H9 (cell line): Measurements from ENCODE around the gene ATP4A. TPM values are rescaled to one million over a fixed set of nuclear protein-coding genes. Genes with fewer than 3 reads are reported as not detected.

Source experiments
- DNase-seq: peaks from one replicate; pipeline ENCODE4 v3.0.0-alpha.2; 2017
- H2AFZ ChIP-seq: one replicate; pipeline ENCODE4 v1.6.1; 2013; ENCODE audit warnings: mild to moderate bottlenecking, low read length, control low read depth, moderate library complexity
- H2AK5ac ChIP-seq: 2 replicates; pipeline ENCODE4 v1.6.1; 2013; ENCODE audit warnings: low read length, control low read depth, mixed read lengths; ENCODE audit not compliant: insufficient read length
- H2BK120ac ChIP-seq: one replicate; pipeline ENCODE4 v1.6.1; 2013; ENCODE audit warnings: low read depth, mild to moderate bottlenecking, low read length, control low read depth, inconsistent platforms; ENCODE audit not compliant: poor library complexity, severe bottlenecking
- H2BK12ac ChIP-seq: 2 replicates; pipeline ENCODE4 v1.6.1; 2013; ENCODE audit warnings: low read length, control low read depth, mixed read lengths, low read depth; ENCODE audit not compliant: insufficient read length
- H2BK15ac ChIP-seq: 2 replicates; pipeline ENCODE4 v1.6.1; 2013; ENCODE audit warnings: low read depth, low read length, control low read depth
- H2BK20ac ChIP-seq: one replicate; pipeline ENCODE4 v1.6.1; 2013; ENCODE audit warnings: low read depth, mild to moderate bottlenecking, low read length, control low read depth, inconsistent platforms; ENCODE audit not compliant: poor library complexity, severe bottlenecking
- H2BK5ac ChIP-seq: 2 replicates; pipeline ENCODE4 v1.6.1; 2013; ENCODE audit warnings: low read length, control low read depth, mixed read lengths; ENCODE audit not compliant: insufficient read length
- H3K14ac ChIP-seq: 2 replicates; pipeline ENCODE4 v1.6.1; 2013; ENCODE audit warnings: low read length, control low read depth; ENCODE audit not compliant: insufficient read depth
- H3K18ac ChIP-seq: 2 replicates; pipeline ENCODE4 v1.6.1; 2013; ENCODE audit warnings: low read depth, mild to moderate bottlenecking, mixed read lengths, low read length, control low read depth; ENCODE audit not compliant: insufficient read length
- H3K23ac ChIP-seq: 2 replicates; pipeline ENCODE4 v1.6.1; 2013; ENCODE audit warnings: low read length, control low read depth, mixed read lengths, low read depth; ENCODE audit not compliant: insufficient read length
- H3K23me2 ChIP-seq: 2 replicates; pipeline ENCODE4 v1.6.1; 2013; ENCODE audit warnings: low read depth, mild to moderate bottlenecking, mixed read lengths, low read length, control low read depth; ENCODE audit not compliant: insufficient read length, poor library complexity, severe bottlenecking
- H3K27ac ChIP-seq: 2 replicates; pipeline ENCODE4 v1.5.1; 2013; ENCODE audit warnings: low read length, control low read depth, mixed read lengths, low read depth; ENCODE audit not compliant: insufficient read length
- H3K27me3 ChIP-seq: 2 replicates; pipeline ENCODE4 v1.6.1; 2013; ENCODE audit warnings: low read length, control low read depth, inconsistent platforms; ENCODE audit not compliant: insufficient read depth
- H3K4ac ChIP-seq: 2 replicates; pipeline ENCODE4 v1.6.1; 2013; ENCODE audit warnings: low read depth, mild to moderate bottlenecking, control low read depth, inconsistent platforms, low read length, moderate library complexity
- H3K4me1 ChIP-seq: 2 replicates; pipeline ENCODE4 v1.6.1; 2013; ENCODE audit warnings: low read length, control low read depth, inconsistent platforms; ENCODE audit not compliant: insufficient read depth
- H3K4me2 ChIP-seq: 2 replicates; pipeline ENCODE4 v1.6.1; 2013; ENCODE audit warnings: low read length, control low read depth, mixed read lengths; ENCODE audit not compliant: insufficient read length, insufficient read depth
- H3K56ac ChIP-seq: 2 replicates; pipeline ENCODE4 v1.6.1; 2013; ENCODE audit warnings: low read depth, mild to moderate bottlenecking, mixed read lengths, low read length, control low read depth; ENCODE audit not compliant: insufficient read length
- H3K79me1 ChIP-seq: 2 replicates; pipeline ENCODE4 v1.6.1; 2013; ENCODE audit warnings: low read depth, mild to moderate bottlenecking, moderate library complexity, low read length, control low read depth, inconsistent platforms; ENCODE audit not compliant: insufficient read depth, poor library complexity, severe bottlenecking
- H3K79me2 ChIP-seq: 2 replicates; pipeline ENCODE4 v1.6.1; 2013; ENCODE audit warnings: low read length, control low read depth, inconsistent platforms; ENCODE audit not compliant: insufficient read depth
- H3K9ac ChIP-seq: 2 replicates; pipeline ENCODE4 v1.6.1; 2013; ENCODE audit warnings: low read length, control low read depth, mixed read lengths; ENCODE audit not compliant: insufficient read length; ENCODE audit errors: extremely low read depth
- H3K9me3 ChIP-seq: one replicate; pipeline ENCODE4 v1.6.1; 2013; ENCODE audit warnings: low read depth, low read length, inconsistent platforms; ENCODE audit not compliant: control insufficient read depth
- H3T11ph ChIP-seq: one replicate; pipeline ENCODE4 v1.6.1; 2013; ENCODE audit warnings: mild to moderate bottlenecking, low read length, control low read depth, inconsistent platforms
- H4K20me1 ChIP-seq: one replicate; pipeline ENCODE4 v1.6.1; 2013; ENCODE audit not compliant: control insufficient read depth, insufficient read length, insufficient read depth
- H4K5ac ChIP-seq: 2 replicates; pipeline ENCODE4 v1.6.1; 2013; ENCODE audit warnings: low read depth, mild to moderate bottlenecking, mixed read lengths, low read length, control low read depth; ENCODE audit not compliant: insufficient read length
- H4K8ac ChIP-seq: replicated peaks from 2 replicates; pipeline ENCODE4 v1.6.1; 2013; ENCODE audit warnings: low read length, control low read depth, mixed read lengths, low read depth; ENCODE audit not compliant: insufficient read length
- H4K91ac ChIP-seq: 2 replicates; pipeline ENCODE4 v1.6.1; 2013; ENCODE audit warnings: low read depth, mild to moderate bottlenecking, moderate library complexity, mixed read lengths, low read length, control low read depth; ENCODE audit not compliant: insufficient read length
- H3K27ac Mint-ChIP-seq, 3 experiments: 2 replicates in 2 of 3; 3 replicates in 1 of 3; pipeline ENCODE4 v1.8.0; 2020 to 2021; ENCODE audit warnings: mixed read lengths in 3 of 3, mild to moderate bottlenecking in 1 of 3, moderate library complexity in 1 of 3
- H3K27me3 Mint-ChIP-seq: 2 replicates; pipeline ENCODE4 v1.8.0; 2021; ENCODE audit warnings: low read depth, mild to moderate bottlenecking, moderate library complexity, mixed read lengths
- H3K36me3 Mint-ChIP-seq, 3 experiments: 2 replicates in 2 of 3; 3 replicates in 1 of 3; pipeline ENCODE4 v1.8.0; 2020 to 2021; ENCODE audit warnings: low read depth in 3 of 3, mixed read lengths in 3 of 3; ENCODE audit not compliant: insufficient read depth in 1 of 3
- H3K4me1 Mint-ChIP-seq, 2 experiments: 2 replicates each; pipeline ENCODE4 v1.8.0; 2020; ENCODE audit warnings: mixed read lengths in 2 of 2
- H3K4me3 Mint-ChIP-seq, 2 experiments: 2 replicates in 1 of 2; 3 replicates in 1 of 2; pipeline ENCODE4 v1.8.0; 2020 to 2021; ENCODE audit warnings: mild to moderate bottlenecking in 2 of 2, mixed read lengths in 2 of 2, moderate library complexity in 1 of 2
- H3K9me3 Mint-ChIP-seq, 2 experiments: 2 replicates in 1 of 2; 3 replicates in 1 of 2; pipeline ENCODE4 v1.8.0; 2020; ENCODE audit warnings: mild to moderate bottlenecking in 2 of 2, mixed read lengths in 2 of 2, moderate library complexity in 1 of 2
- WGBS: extraction: QIAGEN DNeasy Blood & Tissue Kit; methylation state at CpG from one replicate; pipeline ENCODE4 v1.1.7; 2013; ENCODE audit warnings: missing lambda C conversion rate, low lambda C conversion rate, mixed read lengths; ENCODE audit not compliant: insufficient read length; ENCODE audit errors: extremely low coverage; 5-methylcytosine and 5-hydroxymethylcytosine counted together
- total RNA-seq: library from RNA; stranded (reverse); gene quantifications from 2 replicates; pipeline ENCODE4 v1.2.1, GENCODE V29; 2021
- TF ChIP-seq, protein P1 (sequence below): fragments of 200-600 bp; sonication (generic); conservative IDR thresholded peaks from 3 replicates; pipeline ENCODE4 v1.8.0; 2021; ENCODE audit warnings: antibody characterized with exemption, mild to moderate bottlenecking

Gene ATP4A
- total RNA-seq, 1 experiment from 2014 or later: 0.24 TPM

DNA sequence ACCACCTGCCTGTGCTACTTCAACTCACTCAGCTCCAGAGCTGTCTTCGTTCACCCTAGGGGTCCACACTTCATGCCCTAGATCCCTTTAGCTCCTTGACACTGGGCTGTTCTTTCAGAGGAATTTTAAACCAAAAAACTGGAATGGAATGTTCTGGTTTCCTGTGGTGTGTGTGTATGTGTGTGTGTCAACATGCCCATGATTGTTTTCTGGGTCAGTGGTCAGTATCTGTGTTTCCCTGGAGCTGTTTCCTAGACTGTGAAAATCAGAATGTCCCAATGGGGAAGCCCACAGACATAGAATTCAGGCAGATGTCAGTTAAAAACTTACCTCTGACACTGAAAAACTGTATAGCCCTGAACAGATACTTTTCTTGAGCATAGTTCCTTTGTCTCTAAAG lies 23.9 kb upstream of the ATP4A start:
- Mint-ChIP-seq H3K4me3 (no peak overlapping the region), H3K27ac (no peak overlapping the region), H3K4me1 (peaks cover 2% of the 10 kb centered on the region in 2 experiments; a peak in 2 of 4 replicates), H3K27me3 (peaks cover 53% of the 10 kb centered on the region), H3K36me3 (no peaks in the 10 kb centered on the region), H3K9me3 (no peaks in the 10 kb centered on the region; a peak in 1 of 5 replicates)
- no peak overlapping the region for H3K27ac ChIP-seq
- no peak overlapping the region for H2BK15ac ChIP-seq
- H3K23ac ChIP-seq: no peak overlapping the region
- no peak overlapping the region for H4K5ac ChIP-seq
- no CpG with 5 or more reads among the region's 1 CpG for WGBS
- no peak overlapping the region for H2AK5ac ChIP-seq
- no peak overlapping the region for H2BK20ac ChIP-seq
- no peaks in the 10 kb centered on the region for H3K4me1 ChIP-seq
- H3K79me1 ChIP-seq: no peaks in the 10 kb centered on the region
- no peak overlapping the region for H3K4ac ChIP-seq
- H3K27me3 ChIP-seq: no peaks in the 10 kb centered on the region; the same call in 1 of the 2 replicates
- no peak overlapping the region for H3K14ac ChIP-seq
- no peak overlapping the region for H2BK120ac ChIP-seq
- H3K23me2 ChIP-seq: no peaks in the 10 kb centered on the region
- no peak overlapping the region for H4K91ac ChIP-seq
- no peaks in the 10 kb centered on the region for H3K9me3 ChIP-seq
- TF ChIP-seq, protein P1, sequence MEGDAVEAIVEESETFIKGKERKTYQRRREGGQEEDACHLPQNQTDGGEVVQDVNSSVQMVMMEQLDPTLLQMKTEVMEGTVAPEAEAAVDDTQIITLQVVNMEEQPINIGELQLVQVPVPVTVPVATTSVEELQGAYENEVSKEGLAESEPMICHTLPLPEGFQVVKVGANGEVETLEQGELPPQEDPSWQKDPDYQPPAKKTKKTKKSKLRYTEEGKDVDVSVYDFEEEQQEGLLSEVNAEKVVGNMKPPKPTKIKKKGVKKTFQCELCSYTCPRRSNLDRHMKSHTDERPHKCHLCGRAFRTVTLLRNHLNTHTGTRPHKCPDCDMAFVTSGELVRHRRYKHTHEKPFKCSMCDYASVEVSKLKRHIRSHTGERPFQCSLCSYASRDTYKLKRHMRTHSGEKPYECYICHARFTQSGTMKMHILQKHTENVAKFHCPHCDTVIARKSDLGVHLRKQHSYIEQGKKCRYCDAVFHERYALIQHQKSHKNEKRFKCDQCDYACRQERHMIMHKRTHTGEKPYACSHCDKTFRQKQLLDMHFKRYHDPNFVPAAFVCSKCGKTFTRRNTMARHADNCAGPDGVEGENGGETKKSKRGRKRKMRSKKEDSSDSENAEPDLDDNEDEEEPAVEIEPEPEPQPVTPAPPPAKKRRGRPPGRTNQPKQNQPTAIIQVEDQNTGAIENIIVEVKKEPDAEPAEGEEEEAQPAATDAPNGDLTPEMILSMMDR: no peak
- H2BK12ac ChIP-seq: no peak overlapping the region
- no peak overlapping the region for H3K4me2 ChIP-seq
- no peaks in the 10 kb centered on the region for H4K20me1 ChIP-seq
- H3K79me2 ChIP-seq: no peaks in the 10 kb centered on the region
- H2BK5ac ChIP-seq: no peak overlapping the region
- no peak for DNase-seq
- no peak overlapping the region for H4K8ac ChIP-seq
- H2AFZ ChIP-seq: no peak overlapping the region
- no peak overlapping the region for H3K56ac ChIP-seq
- no peak overlapping the region for H3K9ac ChIP-seq
- H3T11ph ChIP-seq: no peak overlapping the region
- no peak overlapping the region for H3K18ac ChIP-seq
